Ovary (tissue), 3 donors: ENCODE results near the gene SCT.

Experiments
- CTCF ChIP-seq, 3 donors: fragments of 450-650 bp in 2 of 3; fragments of 200-600 bp in 1 of 3; IDR thresholded peaks; one replicate each; pipeline versions ENCODE4 v1.5.1 to v1.8.0; 2016 to 2022; ENCODE audit warnings: antibody characterized with exemption in 3 of 3, mild to moderate bottlenecking in 1 of 3
- POLR2A ChIP-seq: fragments of 450-650 bp; IDR thresholded peaks from one replicate; pipeline ENCODE4 v1.6.1; 2017; ENCODE audit warnings: antibody characterized with exemption, mild to moderate bottlenecking, moderate library complexity
- donor health status: DM: no; HTN: no; CAD: no.

- no peak for TF ChIP-seq CTCF (IDR thresholded peaks at IDR 0.05)
- no peak for TF ChIP-seq POLR2A
Measured at GRCh38 chr11:587546-587945, 39.4 kb downstream of the SCT start.
